ENCODE measurements around the gene SLC12A7. TPM values are rescaled to one million over a fixed set of nuclear protein-coding genes. Genes with fewer than 3 reads are reported as not detected.

The SLC12A7 gene
- total and polyA plus RNA-seq, 11 donors: 66.3 to 159 (median 128) TPM

GRCh38 chr5:1068895-1069719 lies 42.8 kb downstream of the SLC12A7 start:
- intact Hi-C loops (cut with DNase I): loop anchor here in 1 of 10 donors (10.0 kb wide), 1 partner anchor 66 kb away; no protein-coding TSS in a partner anchor
- peak overlapping the region in 2 of 12 donors; percentile 10 to 54 for H3K27ac ChIP-seq
- peaks cover 0 to 57% (median 45%) of the 10 kb centered on the region in 9 donors for H3K36me3 ChIP-seq
- H3K4me1 ChIP-seq: peaks cover 0 to 16% (median 6%) of the 10 kb centered on the region in 12 donors
- DNase-seq: peak in 1 of 5 donors; percentile 53
- ATAC-seq: peak; percentile 4 to 17 (median 8)
- WGBS, 4 donors: 85 to 90% (median 89%) methylated on average over 29 to 33 of the region's 33 CpGs
- no peak overlapping the region for H3K4me3 ChIP-seq
- TF ChIP-seq CTCF (IDR thresholded peaks at IDR 0.05): no peak
- no peak for TF ChIP-seq POLR2A (IDR thresholded peaks at IDR 0.05)
- no peaks in the 10 kb centered on the region for H3K27me3 ChIP-seq
- no peaks in the 10 kb centered on the region for H3K9me3 ChIP-seq

- H3K27ac ChIP-seq: peak overlapping the region in 3 of 12 donors; percentile 5 to 54 (median 10)
- peaks cover 0 to 55% (median 42%) of the 10 kb centered on the region in 9 donors for H3K36me3 ChIP-seq
- H3K27me3 ChIP-seq: no peaks in the 10 kb centered on the region
- peaks cover 0 to 16% (median 6%) of the 10 kb centered on the region in 12 donors for H3K4me1 ChIP-seq
- no peak overlapping the region for H3K4me3 ChIP-seq
- ATAC-seq: peak; percentile 82 to 92 (median 92)
- intact Hi-C loops (cut with DNase I): loop anchor here in 1 of 10 donors (10.0 kb wide), 1 partner anchor 66 kb away; no protein-coding TSS in a partner anchor
- DNase-seq: peak in 4 of 5 donors; percentile 59 to 80 (median 74)
- TF ChIP-seq CTCF (IDR thresholded peaks at IDR 0.05) (no peak), POLR2A (IDR thresholded peaks at IDR 0.05) (no peak)
- no peaks in the 10 kb centered on the region for H3K9me3 ChIP-seq
- WGBS, 4 donors: 65 to 76% (median 75%) methylated on average over 31 to 34 of the region's 34 CpGs
Observed at GRCh38 chr5:1068204-1068894, 43.5 kb downstream of the SLC12A7 start.

- 45 to 66% (median 60%) methylated on average over 31 to 45 of the region's 45 CpGs for WGBS, 4 donors
- DNase-seq (peak in 2 of 5 donors; percentile 65), ATAC-seq (peak; percentile 19 to 55 (median 38))
- Histone ChIP-seq H3K27ac (peak overlapping the region in 2 of 12 donors; percentile 5 to 54), H3K27me3 (no peaks in the 10 kb centered on the region), H3K4me3 (no peak overlapping the region), H3K9me3 (no peaks in the 10 kb centered on the region), H3K4me1 (peaks cover 0 to 16% (median 6%) of the 10 kb centered on the region in 12 donors), H3K36me3 (peaks cover 0 to 61% (median 49%) of the 10 kb centered on the region in 9 donors)
- TF ChIP-seq POLR2A (IDR thresholded peaks at IDR 0.05): no peak
- TF ChIP-seq CTCF (IDR thresholded peaks at IDR 0.05): no peak
- intact Hi-C loops (cut with DNase I): loop anchor here in 1 of 10 donors (10.0 kb wide), 1 partner anchor 67 kb away; no protein-coding TSS in a partner anchor
Observed at GRCh38 chr5:1067141-1068121, 44.4 kb downstream of the SLC12A7 start.

All from heart left ventricle (tissue), 16 donors.